GM12872 (cell line): Measurements from ENCODE around the gene ARHGEF10L.

Experiments used
- CTCF ChIP-seq: IDR thresholded peaks from 3 replicates; pipeline ENCODE4 v1.5.1; 2011; ENCODE audit warnings: low read depth, mild to moderate bottlenecking, low read length, moderate library complexity; ENCODE audit not compliant: insufficient read depth

The ARHGEF10L gene

GRCh38 chr1:17564458-17565393, 25.2 kb downstream of the ARHGEF10L start:
- no peak for TF ChIP-seq CTCF

GRCh38 chr1:17565461-17566252, 26.2 kb downstream of the ARHGEF10L start:
- TF ChIP-seq CTCF = no peak

- no peak for TF ChIP-seq CTCF
These were observed 26.9 kb downstream of the ARHGEF10L start for GRCh38 chr1:17566417-17566816.

- TF ChIP-seq CTCF = no peak
These were observed 27.4 kb downstream of the ARHGEF10L start for GRCh38 chr1:17566892-17567291.

GRCh38 chr1:17567582-17567981, 28.1 kb downstream of the ARHGEF10L start:
- TF ChIP-seq CTCF = no peak

- no peak for TF ChIP-seq CTCF
These were observed 28.8 kb downstream of the ARHGEF10L start for GRCh38 chr1:17568014-17568900.
